ENCODE results near the gene PMEPA1.

PMEPA1 gene

DNA sequence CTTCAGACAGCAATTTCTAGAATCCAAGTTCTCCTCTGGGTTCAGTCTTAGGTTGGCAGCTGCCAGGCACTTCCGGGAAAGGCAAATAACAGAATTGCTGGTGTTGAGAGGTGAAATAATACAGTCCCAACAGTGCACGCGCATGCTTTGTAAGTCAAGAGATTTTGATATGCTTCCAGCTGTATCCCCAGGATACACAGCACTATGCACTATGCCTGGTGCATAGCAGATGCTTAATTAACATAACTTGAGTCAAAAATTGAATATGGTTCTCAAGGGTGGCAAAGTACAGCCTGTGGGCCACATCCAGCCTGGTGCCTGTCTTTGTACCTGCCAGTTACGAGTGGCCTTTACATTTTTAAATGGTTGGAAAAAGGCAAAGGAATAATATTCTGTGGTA, 18.9 kb upstream of the PMEPA1 start:
- Histone ChIP-seq H3F3A (ENCODE audit: control insufficient read depth, insufficient read depth) (no peaks in the 10 kb centered on the region), H3K27ac (ENCODE audit: low read depth, low read length) (no peak overlapping the region), H3K9me2 (replicated peaks; ENCODE audit: control insufficient read depth, low read length) (no peaks in the 10 kb centered on the region), H3K9me3 (ENCODE audit: control insufficient read depth, insufficient read depth, low read length) (no peaks in the 10 kb centered on the region), H3K4me3 (ENCODE audit: low read length) (no peak overlapping the region), H4K20me1 (ENCODE audit: control insufficient read depth, insufficient read depth, low read depth, low read length) (no peaks in the 10 kb centered on the region), H3K4me2 (ENCODE audit: low read length) (no peak overlapping the region), H3K27me3 (ENCODE audit: control insufficient read depth, low read length) (peaks cover 66% of the 10 kb centered on the region), H3K36me3 (ENCODE audit: control insufficient read depth, low read length) (no peaks in the 10 kb centered on the region), H3K4me1 (ENCODE audit: control insufficient read depth, low read length) (no peaks in the 10 kb centered on the region), H3K79me2 (ENCODE audit: control insufficient read depth, low read length) (no peaks in the 10 kb centered on the region)
- no peak for TF ChIP-seq EZH2phosphoT487 (IDR thresholded peaks at IDR 0.05; ENCODE audit: borderline replicate concordance, low read length)
- TF ChIP-seq, protein P1, sequence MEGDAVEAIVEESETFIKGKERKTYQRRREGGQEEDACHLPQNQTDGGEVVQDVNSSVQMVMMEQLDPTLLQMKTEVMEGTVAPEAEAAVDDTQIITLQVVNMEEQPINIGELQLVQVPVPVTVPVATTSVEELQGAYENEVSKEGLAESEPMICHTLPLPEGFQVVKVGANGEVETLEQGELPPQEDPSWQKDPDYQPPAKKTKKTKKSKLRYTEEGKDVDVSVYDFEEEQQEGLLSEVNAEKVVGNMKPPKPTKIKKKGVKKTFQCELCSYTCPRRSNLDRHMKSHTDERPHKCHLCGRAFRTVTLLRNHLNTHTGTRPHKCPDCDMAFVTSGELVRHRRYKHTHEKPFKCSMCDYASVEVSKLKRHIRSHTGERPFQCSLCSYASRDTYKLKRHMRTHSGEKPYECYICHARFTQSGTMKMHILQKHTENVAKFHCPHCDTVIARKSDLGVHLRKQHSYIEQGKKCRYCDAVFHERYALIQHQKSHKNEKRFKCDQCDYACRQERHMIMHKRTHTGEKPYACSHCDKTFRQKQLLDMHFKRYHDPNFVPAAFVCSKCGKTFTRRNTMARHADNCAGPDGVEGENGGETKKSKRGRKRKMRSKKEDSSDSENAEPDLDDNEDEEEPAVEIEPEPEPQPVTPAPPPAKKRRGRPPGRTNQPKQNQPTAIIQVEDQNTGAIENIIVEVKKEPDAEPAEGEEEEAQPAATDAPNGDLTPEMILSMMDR (IDR thresholded peaks at IDR 0.05; ENCODE audit: low read depth, low read length, poor library complexity, severe bottlenecking), result no peak

DNA sequence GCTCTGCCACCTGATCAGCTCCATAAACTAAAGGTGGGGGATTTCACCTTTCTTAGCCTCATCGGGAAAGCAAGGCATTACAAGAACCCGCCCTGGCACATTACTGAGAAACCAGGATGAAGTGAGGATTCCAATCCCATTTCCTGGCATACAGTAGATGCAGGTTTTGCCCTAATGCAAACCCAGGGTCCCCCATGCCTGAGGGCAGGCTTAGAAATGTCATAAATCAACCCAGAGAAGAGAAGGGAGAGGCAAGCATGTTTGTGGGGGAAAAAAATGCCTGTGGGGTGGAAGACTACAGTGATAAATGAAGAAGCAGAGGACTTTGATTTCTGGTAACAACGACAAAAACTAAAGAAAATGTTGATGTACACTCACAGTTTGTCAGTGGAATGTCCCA, 18.0 kb upstream of the PMEPA1 start:
- Histone ChIP-seq H3K27ac (ENCODE audit: low read depth, low read length) (no peak overlapping the region), H3K79me2 (ENCODE audit: control insufficient read depth, low read length) (no peaks in the 10 kb centered on the region), H4K20me1 (ENCODE audit: control insufficient read depth, insufficient read depth, low read depth, low read length) (no peaks in the 10 kb centered on the region), H3K27me3 (ENCODE audit: control insufficient read depth, low read length) (peaks cover 70% of the 10 kb centered on the region), H3K4me2 (ENCODE audit: low read length) (no peak overlapping the region), H3K36me3 (ENCODE audit: control insufficient read depth, low read length) (no peaks in the 10 kb centered on the region), H3F3A (ENCODE audit: control insufficient read depth, insufficient read depth) (no peaks in the 10 kb centered on the region), H3K9me2 (replicated peaks; ENCODE audit: control insufficient read depth, low read length) (no peaks in the 10 kb centered on the region), H3K4me1 (ENCODE audit: control insufficient read depth, low read length) (no peaks in the 10 kb centered on the region), H3K4me3 (ENCODE audit: low read length) (no peak overlapping the region), H3K9me3 (ENCODE audit: control insufficient read depth, insufficient read depth, low read length) (no peaks in the 10 kb centered on the region)
- TF ChIP-seq, protein P1 (IDR thresholded peaks at IDR 0.05; ENCODE audit: low read depth, low read length, poor library complexity, severe bottlenecking), result no peak
- no peak for TF ChIP-seq EZH2phosphoT487 (IDR thresholded peaks at IDR 0.05; ENCODE audit: borderline replicate concordance, low read length)

DNA sequence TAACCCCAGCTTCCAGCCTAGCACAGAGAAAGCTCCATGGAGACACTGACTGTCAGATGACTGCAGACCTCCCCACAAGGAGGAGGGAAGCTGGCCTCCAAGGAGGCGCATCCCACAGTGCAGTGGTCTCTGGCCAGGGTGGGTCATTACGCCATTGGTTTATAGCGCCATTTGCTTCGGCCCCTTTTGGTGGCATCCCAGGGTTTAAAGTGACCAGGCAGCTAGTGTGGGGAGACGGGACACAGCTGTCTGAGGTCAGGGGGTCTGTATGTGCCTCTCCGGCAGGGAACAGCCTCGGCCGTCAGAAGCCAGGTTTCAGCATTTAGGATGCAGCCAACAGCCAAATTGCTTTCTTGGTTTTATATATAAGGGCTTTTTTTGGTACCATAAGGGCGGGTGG, 15.8 kb upstream of the PMEPA1 start:
- TF ChIP-seq, protein P1 (IDR thresholded peaks at IDR 0.05; ENCODE audit: low read depth, low read length, poor library complexity, severe bottlenecking), result no peak
- no peak for TF ChIP-seq EZH2phosphoT487 (IDR thresholded peaks at IDR 0.05; ENCODE audit: borderline replicate concordance, low read length)
- no peaks in the 10 kb centered on the region for H3K36me3 ChIP-seq (ENCODE audit: control insufficient read depth, low read length)
- no peak overlapping the region for H3K4me3 ChIP-seq (ENCODE audit: low read length)
- H3K4me1 ChIP-seq (ENCODE audit: control insufficient read depth, low read length), result no peaks in the 10 kb centered on the region
- no peak overlapping the region for H3K27ac ChIP-seq (ENCODE audit: low read depth, low read length)
- H3K4me2 ChIP-seq (ENCODE audit: low read length), result no peak overlapping the region
- H3K79me2 ChIP-seq (ENCODE audit: control insufficient read depth, low read length), result no peaks in the 10 kb centered on the region
- no peaks in the 10 kb centered on the region for H4K20me1 ChIP-seq (ENCODE audit: control insufficient read depth, insufficient read depth, low read depth, low read length)
- H3K9me2 ChIP-seq (replicated peaks; ENCODE audit: control insufficient read depth, low read length), result no peaks in the 10 kb centered on the region
- H3K9me3 ChIP-seq (ENCODE audit: control insufficient read depth, insufficient read depth, low read length), result no peaks in the 10 kb centered on the region
- H3K27me3 ChIP-seq (ENCODE audit: control insufficient read depth, low read length), result peaks cover 67% of the 10 kb centered on the region
- H3F3A ChIP-seq (ENCODE audit: control insufficient read depth, insufficient read depth), result no peaks in the 10 kb centered on the region
